Ishikawa (cell line): ENCODE results near the gene KRAS.

Source experiments
- CEBPB ChIP-seq: IDR thresholded peaks from 2 replicates; pipeline ENCODE4 v1.6.1; 2012
- EP300 ChIP-seq: IDR thresholded peaks from 2 replicates; pipeline ENCODE4 v1.6.1; 2012; ENCODE audit warnings: borderline replicate concordance
- FOXM1 ChIP-seq: IDR thresholded peaks from 2 replicates; pipeline ENCODE4 v1.6.1; 2012; ENCODE audit warnings: low read depth, borderline replicate concordance
- REST ChIP-seq: IDR thresholded peaks from 2 replicates; pipeline ENCODE4 v1.6.1; 2012; ENCODE audit warnings: low read depth, mild to moderate bottlenecking
- TAF1 ChIP-seq: IDR thresholded peaks from 2 replicates; pipeline ENCODE4 v1.6.1; 2012; ENCODE audit warnings: low read depth, mild to moderate bottlenecking

GRCh38 chr12:25253371-25254068 is 2.8 kb upstream of the KRAS start:
- TF ChIP-seq REST = no peak
- no peak for TF ChIP-seq EP300
- TF ChIP-seq CEBPB = no peak
- no peak for TF ChIP-seq FOXM1
- no peak for TF ChIP-seq TAF1
